Neuronal stem cell (in vitro differentiated cells): Measurements from ENCODE around the gene PRODH.
"Not testable (repeated sequence)": the region's sequence is repeated elsewhere in the genome, so short reads cannot be mapped to it uniquely, and the experiment has no call there.

ENCODE experiments used
- DNase-seq: peaks from one replicate; pipeline ENCODE4 v3.0.0-alpha.2; 2013; ENCODE audit warnings: low spot score
- H2AFZ ChIP-seq: one replicate; pipeline ENCODE4 v1.6.1; 2013; ENCODE audit warnings: mild to moderate bottlenecking, low read length, inconsistent platforms
- H2AK5ac ChIP-seq: 2 replicates; pipeline ENCODE4 v1.6.1; 2013; ENCODE audit warnings: low read depth, mild to moderate bottlenecking, inconsistent platforms, low read length, moderate library complexity, mixed read lengths
- H2BK120ac ChIP-seq: 2 replicates; pipeline ENCODE4 v1.6.1; 2013; ENCODE audit warnings: low read depth, mild to moderate bottlenecking, inconsistent platforms, low read length, moderate library complexity, mixed read lengths
- H2BK12ac ChIP-seq: one replicate; pipeline ENCODE4 v1.6.1; 2013; ENCODE audit warnings: low read length, inconsistent platforms
- H2BK15ac ChIP-seq: 2 replicates; pipeline ENCODE4 v1.6.1; 2013; ENCODE audit warnings: mild to moderate bottlenecking, low read length, inconsistent platforms, mixed read lengths
- H2BK5ac ChIP-seq: one replicate; pipeline ENCODE4 v1.6.1; 2013; ENCODE audit warnings: inconsistent platforms, mild to moderate bottlenecking, low read length, moderate library complexity
- H3K14ac ChIP-seq: one replicate; pipeline ENCODE4 v1.6.1; 2013; ENCODE audit warnings: low read length, inconsistent platforms
- H3K18ac ChIP-seq: 2 replicates; pipeline ENCODE4 v1.6.1; 2013; ENCODE audit warnings: low read length, inconsistent platforms
- H3K23ac ChIP-seq: 2 replicates; pipeline ENCODE4 v1.6.1; 2013; ENCODE audit warnings: low read depth, mild to moderate bottlenecking, mixed read lengths, low read length, inconsistent platforms; ENCODE audit not compliant: poor library complexity
- H3K27ac ChIP-seq: replicated peaks from 3 replicates; pipeline ENCODE4 v1.5.1; 2013; ENCODE audit warnings: low read length, inconsistent platforms
- H3K27me3 ChIP-seq, 3 experiments: 2 replicates each; pipeline ENCODE4 v1.6.1; 2013; ENCODE audit warnings: low read length in 3 of 3, mild to moderate bottlenecking in 2 of 3, inconsistent platforms in 1 of 3, low read depth in 1 of 3, mixed read lengths in 1 of 3, moderate library complexity in 1 of 3; ENCODE audit not compliant: control insufficient read depth in 3 of 3, insufficient read depth in 3 of 3
- H3K36me3 ChIP-seq, 2 donors: replicated peaks in 1 of 2; 2 replicates each; pipeline ENCODE4 v1.6.1; 2013; ENCODE audit warnings: low read length in 2 of 2; ENCODE audit not compliant: control insufficient read depth in 2 of 2, insufficient read depth in 2 of 2
- H3K4ac ChIP-seq: 2 replicates; pipeline ENCODE4 v1.6.1; 2013; ENCODE audit warnings: inconsistent platforms, mild to moderate bottlenecking, low read length, moderate library complexity
- H3K4me1 ChIP-seq, 2 donors: 1 replicate in 1 of 2; 2 replicates in 1 of 2; pipeline ENCODE4 v1.6.1; 2013; ENCODE audit warnings: low read length in 2 of 2, low read depth in 1 of 2; ENCODE audit not compliant: control insufficient read depth in 2 of 2, insufficient read depth in 1 of 2
- H3K4me2 ChIP-seq: one replicate; pipeline ENCODE4 v1.6.1; 2013; ENCODE audit warnings: mild to moderate bottlenecking, low read length, inconsistent platforms; ENCODE audit not compliant: insufficient read depth, poor library complexity, severe bottlenecking
- H3K4me3 ChIP-seq, 2 donors: 2 replicates each; pipeline ENCODE4 v1.5.1; 2013; ENCODE audit warnings: low read length in 2 of 2, mild to moderate bottlenecking in 2 of 2, inconsistent platforms in 1 of 2, moderate library complexity in 1 of 2
- H3K79me1 ChIP-seq: one replicate; pipeline ENCODE4 v1.6.1; 2013; ENCODE audit warnings: low read depth, mild to moderate bottlenecking, inconsistent platforms, low read length, moderate library complexity
- H3K9ac ChIP-seq: one replicate; pipeline ENCODE4 v1.6.1; 2013; ENCODE audit warnings: mild to moderate bottlenecking, low read depth, low read length, inconsistent platforms; ENCODE audit not compliant: poor library complexity
- H3K9me3 ChIP-seq, 2 donors: replicated peaks in 1 of 2; 2 replicates each; pipeline versions ENCODE3 to v1.6.1; 2013; ENCODE audit warnings: low read length in 2 of 2, mild to moderate bottlenecking in 2 of 2, inconsistent platforms in 1 of 2, low read depth in 1 of 2, mixed read lengths in 1 of 2, moderate library complexity in 1 of 2; ENCODE audit not compliant: control insufficient read depth in 2 of 2, insufficient read depth in 1 of 2
- H4K8ac ChIP-seq: one replicate; pipeline ENCODE4 v1.6.1; 2013; ENCODE audit warnings: low read depth, mild to moderate bottlenecking, inconsistent platforms, low read length, moderate library complexity
- H4K91ac ChIP-seq: one replicate; pipeline ENCODE4 v1.6.1; 2013; ENCODE audit warnings: low read length, low read depth, mild to moderate bottlenecking, inconsistent platforms; ENCODE audit not compliant: poor library complexity
- WGBS, 2 donors: extraction: QIAGEN DNeasy Blood & Tissue Kit; methylation state at CpG; one replicate each; pipeline ENCODE4 v1.1.7; 2013; ENCODE audit warnings: missing lambda C conversion rate in 2 of 2, mixed read lengths in 1 of 2; ENCODE audit not compliant: insufficient read length in 2 of 2, insufficient replicate concordance in 1 of 2; ENCODE audit errors: extremely low coverage in 2 of 2; 5-methylcytosine and 5-hydroxymethylcytosine counted together

PRODH gene

GRCh38 chr22:18973264-18974031 is 37.4 kb upstream of the PRODH start:
- Histone ChIP-seq H3K4me3 (no peak overlapping the region), H4K8ac (no peak overlapping the region), H2BK5ac (no peak overlapping the region), H3K27me3 (no peaks in the 10 kb centered on the region), H2AK5ac (no peak overlapping the region), H3K36me3 (no peaks in the 10 kb centered on the region), H3K27ac (no peak overlapping the region), H2BK15ac (no peak overlapping the region), H3K14ac (peak overlapping the region; percentile 56), H3K18ac (peak overlapping the region; percentile 85), H3K23ac (peak overlapping the region; percentile 55), H2BK120ac (no peak overlapping the region), H3K4me1 (peaks cover 11 to 13% of the 10 kb centered on the region in 2 donors), H3K9ac (no peak overlapping the region), H3K79me1 (peaks cover 16% of the 10 kb centered on the region), H3K9me3 (peaks cover 0 to 7% of the 10 kb centered on the region in 2 donors), H3K4me2 (peak overlapping the region; percentile 11), H2AFZ (no peak overlapping the region), H4K91ac (no peak overlapping the region), H2BK12ac (peak overlapping the region; percentile 22), H3K4ac (no peak overlapping the region)
- no peak for DNase-seq
- WGBS, 2 donors = no CpG with 5 or more reads among the region's 18 CpGs

DNA sequence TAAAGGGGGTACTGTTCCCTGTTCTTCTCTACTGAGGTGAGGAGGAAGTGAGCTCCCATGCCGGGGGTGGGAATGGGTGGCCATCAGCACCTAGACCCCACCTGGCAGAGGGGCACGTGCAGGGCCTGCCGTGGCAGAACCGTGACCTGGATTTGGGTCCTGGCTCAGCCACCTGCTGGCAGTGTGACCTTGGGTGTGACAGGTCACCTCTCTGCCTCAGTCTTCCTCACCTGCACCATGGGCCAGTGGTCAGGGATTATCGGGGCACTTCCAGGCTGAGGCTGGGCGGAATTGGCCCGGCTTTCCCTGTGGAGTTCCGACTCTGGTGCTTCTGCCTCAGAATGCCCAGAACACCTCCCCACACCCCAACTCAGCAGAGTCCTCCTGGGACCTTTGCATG is 36.5 kb upstream of the PRODH start:
- H3K27me3 ChIP-seq, H3K9me3 ChIP-seq, DNase-seq, H4K8ac ChIP-seq, H3K9ac ChIP-seq, H2AK5ac ChIP-seq, H3K4me2 ChIP-seq, H2AFZ ChIP-seq, H3K4me3 ChIP-seq, H2BK12ac ChIP-seq, H3K18ac ChIP-seq, H3K36me3 ChIP-seq, H2BK15ac ChIP-seq, H3K14ac ChIP-seq, H2BK5ac ChIP-seq, H3K4ac ChIP-seq, H2BK120ac ChIP-seq, H4K91ac ChIP-seq, H3K27ac ChIP-seq, H3K23ac ChIP-seq: not testable (repeated sequence)
- H3K79me1 ChIP-seq = peaks cover 15% of the 10 kb centered on the region
- H3K4me1 ChIP-seq = peaks cover 13 to 17% of the 10 kb centered on the region in 2 donors
- no CpG with 5 or more reads among the region's 8 CpGs for WGBS, 2 donors

GRCh38 chr22:18972029-18972428 is 35.9 kb upstream of the PRODH start:
- H2AFZ ChIP-seq, H3K4ac ChIP-seq, H4K8ac ChIP-seq, DNase-seq, H3K36me3 ChIP-seq, H2BK12ac ChIP-seq, H3K27me3 ChIP-seq, H2BK5ac ChIP-seq, H3K14ac ChIP-seq, H3K27ac ChIP-seq, H2AK5ac ChIP-seq, H2BK120ac ChIP-seq, H3K9me3 ChIP-seq, H4K91ac ChIP-seq, H3K9ac ChIP-seq, H3K4me2 ChIP-seq, H3K23ac ChIP-seq, H3K18ac ChIP-seq, H2BK15ac ChIP-seq: not testable (repeated sequence)
- H3K79me1 ChIP-seq = peaks cover 15% of the 10 kb centered on the region
- no CpG with 5 or more reads among the region's 7 CpGs for WGBS, 2 donors
- peak overlapping the region in 1 of 2 donors; percentile 61 for H3K4me3 ChIP-seq
- H3K4me1 ChIP-seq = peaks cover 16 to 21% of the 10 kb centered on the region in 2 donors

- Histone ChIP-seq H3K14ac (peak overlapping the region; percentile 9), H2BK120ac (no peak overlapping the region), H3K4me1 (peaks cover 16 to 23% of the 10 kb centered on the region in 2 donors), H4K91ac (no peak overlapping the region), H2BK12ac (no peak overlapping the region), H3K36me3 (no peaks in the 10 kb centered on the region), H3K27me3 (no peaks in the 10 kb centered on the region), H4K8ac (peak overlapping the region; percentile 43), H3K4me2 (peak overlapping the region; percentile 93), H3K4ac (no peak overlapping the region), H3K18ac (peak overlapping the region; percentile 80), H2AK5ac (peak overlapping the region; percentile 70), H2AFZ (peak overlapping the region; percentile 93), H3K4me3 (peak overlapping the region; percentile 61 to 94), H3K27ac (no peak overlapping the region), H3K9me3 (no peaks in the 10 kb centered on the region), H3K9ac (peak overlapping the region; percentile 88), H3K23ac (peak overlapping the region; percentile 11), H2BK15ac (peak overlapping the region; percentile 67), H2BK5ac (no peak overlapping the region), H3K79me1 (peaks cover 14% of the 10 kb centered on the region)
- no peak for DNase-seq
- no CpG with 5 or more reads among the region's 19 CpGs for WGBS, 2 donors
These were observed 35.2 kb upstream of the PRODH start for GRCh38 chr22:18971321-18971751.
